GOT3 (cell line): ENCODE data around the gene IFI27L2.
"Not testable (repeated sequence)": the region's sequence is repeated elsewhere in the genome, so short reads cannot be mapped to it uniquely, and the experiment has no call there.

Experiments
- DNase-seq: peaks from one replicate; lab custom pipeline; 2025; ENCODE audit warnings: mixed read lengths; lab: John Stamatoyannopoulos, UW

IFI27L2 gene, protein sequence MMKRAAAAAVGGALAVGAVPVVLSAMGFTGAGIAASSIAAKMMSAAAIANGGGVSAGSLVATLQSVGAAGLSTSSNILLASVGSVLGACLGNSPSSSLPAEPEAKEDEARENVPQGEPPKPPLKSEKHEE

DNA sequence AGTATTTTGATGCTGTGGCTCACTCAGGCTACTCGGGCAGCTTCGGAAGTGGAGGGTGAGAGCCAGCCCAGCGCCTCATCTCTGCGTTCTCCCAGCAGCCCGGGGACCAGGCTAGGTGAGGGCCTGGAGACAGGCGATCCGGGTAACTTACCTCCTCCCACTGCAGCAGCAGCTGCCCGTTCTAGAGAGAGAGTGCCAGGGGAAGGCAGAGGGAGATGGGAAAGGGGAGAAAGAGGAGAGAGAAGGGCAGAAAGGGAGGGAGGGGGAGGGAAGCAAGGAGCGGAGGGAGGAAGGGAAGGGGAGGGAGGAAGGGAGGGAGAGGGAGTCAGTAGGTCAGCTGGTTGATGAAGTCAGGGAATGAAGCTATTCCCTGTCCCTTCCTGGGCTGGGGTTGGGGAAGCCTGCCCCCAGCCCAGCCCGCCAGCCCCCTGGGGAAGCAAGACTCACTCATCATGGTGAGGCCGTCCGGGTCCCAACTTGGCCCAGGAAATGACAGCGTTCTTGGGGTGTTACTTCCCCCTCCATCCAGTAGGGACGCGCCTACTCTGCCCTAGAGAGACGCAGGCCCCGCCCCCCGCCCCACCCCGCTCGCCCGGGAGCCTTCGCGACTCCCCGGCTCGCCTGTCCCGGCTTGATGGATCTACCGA lies at the start of gene IFI27L2:
Gene IFI27L2 (minus strand): TSS at position 494 of the 647 bp plus-strand sequence. CDS start 40 bp downstream, at position 454.
- peak; percentile 2 for DNase-seq

DNA sequence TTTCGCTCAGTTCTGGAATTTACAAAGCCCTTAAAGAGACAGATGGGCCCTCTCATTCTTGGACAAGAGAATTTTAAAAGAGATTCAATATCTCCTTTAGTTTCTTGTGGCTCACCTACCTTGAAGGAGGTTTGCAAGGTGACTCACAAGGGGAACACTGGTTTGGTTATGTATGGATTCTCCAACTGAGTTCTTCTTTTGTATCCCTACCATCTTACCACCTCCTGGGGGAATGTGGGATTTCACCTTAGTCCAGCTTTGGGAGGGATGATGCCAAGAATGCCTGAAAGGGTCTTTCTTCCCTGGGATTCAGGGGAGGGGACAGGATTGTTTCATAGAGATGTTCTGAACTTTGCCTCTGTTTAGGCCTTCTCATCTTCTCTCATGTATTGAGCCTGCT lies 48.4 kb upstream of the IFI27L2 start:
- no peak for DNase-seq

DNA sequence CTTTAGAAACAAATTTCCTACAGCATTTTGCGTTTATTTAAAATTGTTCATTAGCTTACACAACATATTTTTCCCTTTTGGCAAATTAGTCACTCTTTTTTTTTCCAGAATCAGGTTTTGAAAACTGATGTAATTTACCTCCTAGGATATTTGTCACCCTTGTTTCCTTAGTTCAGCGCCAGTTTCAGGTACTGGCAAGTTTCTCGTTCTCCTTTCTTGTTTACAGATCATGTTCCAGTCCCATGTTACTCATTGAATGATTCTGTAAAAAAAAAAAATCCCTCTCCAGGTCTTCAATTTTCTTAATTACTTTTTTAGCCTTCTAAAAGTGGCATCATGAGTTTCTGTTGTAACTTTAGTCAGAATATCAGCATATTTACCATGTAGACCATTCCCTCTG lies 47.4 kb upstream of the IFI27L2 start:
- no peak for DNase-seq

DNA sequence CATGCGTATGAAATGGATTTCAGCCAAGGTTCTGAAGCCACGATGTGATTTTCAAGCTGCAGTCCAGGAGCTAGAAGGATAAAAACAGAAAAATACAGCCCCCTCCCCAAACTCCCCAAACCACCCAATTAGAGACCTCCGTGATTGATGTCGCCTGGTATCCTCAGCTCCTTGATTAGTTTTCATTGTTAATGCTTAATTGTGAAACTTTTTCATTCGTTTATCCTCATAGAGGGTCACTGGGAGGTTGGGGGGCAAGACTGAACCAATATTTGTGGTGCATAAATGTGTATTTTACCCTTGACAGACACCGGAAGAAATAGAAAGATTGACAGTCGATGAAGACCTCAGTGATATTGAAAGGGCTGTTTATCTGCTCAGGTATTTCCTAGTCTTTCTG lies 46.3 kb upstream of the IFI27L2 start:
- DNase-seq = no peak

DNA sequence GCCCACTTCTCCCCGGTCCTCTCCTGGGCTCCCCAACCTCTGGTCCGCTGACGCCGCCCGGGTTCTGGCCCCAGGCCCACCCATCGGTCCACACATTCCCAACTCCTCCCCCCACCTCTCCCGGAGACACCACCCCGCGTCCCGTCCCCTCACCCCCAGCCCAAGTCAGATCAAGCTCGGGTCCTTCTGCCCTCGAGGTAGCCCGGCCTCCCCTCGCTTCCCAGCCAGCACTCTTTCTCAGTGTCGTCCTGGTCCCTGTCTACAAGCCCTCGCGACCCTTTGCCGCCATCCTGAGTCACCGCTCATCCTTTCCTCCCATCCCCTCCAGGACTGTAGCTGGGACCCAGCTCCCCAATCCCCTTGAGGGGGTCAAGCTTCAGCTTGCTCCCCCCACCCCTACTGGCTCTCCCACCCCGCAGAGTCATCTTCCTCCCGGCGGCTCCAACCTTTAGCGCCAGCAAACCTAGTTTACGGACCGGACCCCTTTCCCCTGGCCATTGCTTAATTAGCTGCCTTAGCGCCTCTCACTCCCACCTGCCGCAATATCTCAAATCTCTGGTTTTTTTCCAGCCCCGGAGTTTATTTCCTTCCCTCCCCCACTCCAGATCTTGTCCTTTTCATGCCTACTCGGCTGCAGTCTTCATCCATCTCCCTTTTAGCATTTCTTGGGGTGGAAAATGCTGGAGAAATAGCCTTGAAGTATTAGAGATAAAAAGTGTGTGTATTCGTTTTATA lies 45.8 kb upstream of the IFI27L2 start:
- DNase-seq = no peak

DNA sequence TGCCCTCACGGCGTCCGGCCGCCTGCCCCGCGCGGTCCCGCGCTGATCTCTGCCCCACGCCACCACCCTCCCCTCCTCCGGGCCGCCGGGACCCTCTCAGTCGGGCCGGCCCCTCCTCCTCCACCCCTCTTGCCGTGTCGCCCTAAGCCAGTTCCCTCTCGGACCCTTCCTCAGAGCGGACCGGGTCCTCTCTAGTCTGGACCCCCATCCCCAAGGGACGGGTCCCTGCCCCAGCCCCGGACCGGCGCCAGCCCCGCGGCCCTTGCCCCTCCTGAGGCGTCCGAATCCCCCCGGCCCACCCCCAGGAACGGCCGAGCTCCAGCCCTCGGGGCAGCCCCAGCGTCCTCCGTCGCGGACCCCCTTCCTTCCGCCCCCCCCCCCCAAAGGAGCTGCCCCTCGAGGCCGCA lies 45.2 kb upstream of the IFI27L2 start:
- DNase-seq = no peak

DNA sequence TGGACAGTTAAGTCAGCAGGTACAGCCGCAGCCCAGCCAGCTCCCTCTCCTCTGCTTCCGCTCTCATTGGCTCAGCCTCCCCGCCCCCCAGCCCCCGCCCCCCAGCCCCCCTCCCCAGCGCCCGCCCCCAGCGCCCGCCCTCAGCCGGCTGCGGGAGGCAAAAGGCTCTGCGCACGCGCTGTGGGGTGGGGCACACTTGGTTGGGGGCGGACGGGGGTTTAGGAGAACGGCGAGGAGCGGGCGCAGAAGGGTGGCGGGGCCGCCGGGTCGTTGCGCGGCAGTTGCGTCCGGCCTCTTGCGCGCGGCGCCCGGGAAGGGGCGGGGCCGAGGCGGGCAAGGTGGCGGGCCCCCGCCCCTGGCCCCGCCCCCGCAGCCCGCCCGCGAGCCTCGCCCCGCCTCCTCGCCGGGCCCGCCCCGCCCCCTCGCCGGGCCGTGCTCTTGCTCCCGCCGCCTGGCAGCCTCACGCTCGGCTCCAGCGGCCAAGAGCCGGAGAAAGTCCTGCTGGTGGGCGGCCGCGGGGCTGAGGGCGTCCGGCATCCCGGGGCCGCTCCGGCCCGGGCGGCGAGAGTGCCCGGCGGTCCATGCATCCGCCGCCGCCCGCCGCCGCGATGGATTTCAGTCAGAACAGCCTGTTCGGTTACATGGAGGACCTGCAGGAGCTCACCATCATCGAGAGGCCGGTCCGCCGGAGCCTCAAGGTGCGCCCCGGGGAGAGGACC lies 44.6 kb upstream of the IFI27L2 start, which contains the start of gene PPP4R4:
Gene PPP4R4 (plus strand): TSS at position 438 of the 719 bp plus-strand sequence. CDS start 144 bp downstream, at position 582.
- DNase-seq = peak; percentile 58

DNA sequence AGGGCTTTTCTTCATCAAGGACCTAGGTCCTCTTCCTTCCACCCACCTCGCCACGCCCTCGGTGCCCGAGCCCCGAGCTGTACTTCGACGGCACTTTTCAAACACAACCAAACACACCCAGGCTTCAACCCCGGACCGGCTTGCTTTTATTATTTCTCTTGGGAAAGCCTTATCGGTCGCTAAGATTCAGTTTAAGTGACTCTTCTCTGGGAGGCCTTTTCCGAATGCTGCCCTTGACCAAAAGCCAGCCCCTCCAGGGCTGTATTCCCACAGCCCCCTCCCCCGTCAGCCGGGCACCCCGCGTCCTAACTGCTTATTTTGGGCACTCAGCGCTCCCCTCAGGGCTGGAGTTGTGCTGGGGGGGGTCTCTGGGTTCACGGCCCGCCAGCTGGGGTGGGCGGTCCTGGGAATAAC lies 44.1 kb upstream of the IFI27L2 start:
- no peak for DNase-seq

DNA sequence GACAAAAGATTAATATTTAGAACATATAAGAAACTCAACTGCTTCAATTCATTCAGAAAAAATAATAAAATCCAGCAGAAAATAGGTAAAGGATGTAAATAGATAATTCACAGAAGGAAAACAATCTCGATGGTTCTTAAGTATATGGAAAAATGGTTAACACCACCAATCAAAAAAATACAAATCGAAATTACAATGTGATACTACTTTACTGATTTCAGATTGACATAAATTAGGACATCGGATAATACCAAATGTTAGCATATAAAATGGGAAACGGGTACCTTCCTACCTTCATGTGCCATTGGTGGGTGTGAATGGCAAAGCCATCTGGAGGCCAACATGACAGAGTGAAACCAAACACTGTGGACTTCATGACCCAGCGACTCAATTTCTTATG lies 43.1 kb upstream of the IFI27L2 start:
- no peak for DNase-seq

DNA sequence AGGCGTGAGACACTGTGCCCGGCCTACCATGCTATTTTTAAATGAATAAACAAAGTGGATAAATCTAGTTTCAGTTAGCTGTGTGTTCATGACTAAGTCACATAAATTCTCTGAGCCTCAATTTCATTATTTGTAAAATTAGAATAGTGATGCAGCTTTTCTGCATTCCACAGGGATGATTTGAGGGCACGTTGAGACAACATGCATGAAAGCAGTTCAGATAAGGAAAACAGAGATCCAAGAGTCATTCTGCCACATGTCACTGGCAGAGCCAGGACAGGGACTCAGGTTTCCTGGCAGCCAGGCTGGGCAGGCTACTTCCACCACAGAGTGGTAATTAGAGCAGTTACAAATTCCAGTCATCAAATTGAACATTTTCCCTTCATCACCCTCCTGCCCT lies 41.8 kb upstream of the IFI27L2 start:
- DNase-seq = no peak

DNA sequence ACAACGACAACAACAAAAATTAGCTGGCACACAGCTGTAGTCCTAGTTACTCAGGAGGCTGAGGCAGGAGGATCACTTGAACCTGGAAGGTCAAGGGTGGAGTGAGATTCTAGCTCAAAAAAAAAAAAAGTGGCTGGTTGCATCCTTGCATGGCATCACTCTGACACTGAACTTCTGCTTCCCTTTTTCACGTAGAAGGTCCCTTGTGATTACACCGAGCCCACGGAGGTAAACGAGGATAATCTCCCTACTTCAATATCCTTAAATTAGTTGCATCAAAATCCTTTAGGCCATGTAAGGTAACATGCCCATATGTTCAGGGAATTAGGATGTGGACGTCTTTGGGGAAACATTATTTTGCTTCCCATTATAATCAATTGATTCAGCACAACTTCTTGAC lies 40.7 kb upstream of the IFI27L2 start:
- no peak for DNase-seq

DNA sequence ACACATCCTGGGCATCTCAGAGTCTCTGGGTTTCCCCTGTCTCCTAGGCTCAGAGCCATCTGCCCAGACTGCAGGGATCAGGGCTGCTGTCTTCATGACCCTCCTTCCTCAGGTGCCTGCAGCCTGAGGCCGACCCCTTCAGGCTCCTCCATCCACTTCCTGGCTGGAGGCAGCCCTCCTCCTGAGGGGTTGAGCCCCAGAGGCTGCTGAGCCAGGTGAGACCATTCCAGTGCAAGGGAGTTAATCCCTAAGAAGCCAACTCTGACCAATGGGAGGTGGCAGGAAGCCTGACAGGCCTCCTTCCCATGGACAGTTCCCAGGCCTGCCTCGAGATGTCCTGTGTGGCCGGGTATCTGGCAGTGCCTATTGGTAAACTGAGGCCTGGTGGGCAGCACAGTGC lies 36.3 kb upstream of the IFI27L2 start:
- no peak for DNase-seq

DNA sequence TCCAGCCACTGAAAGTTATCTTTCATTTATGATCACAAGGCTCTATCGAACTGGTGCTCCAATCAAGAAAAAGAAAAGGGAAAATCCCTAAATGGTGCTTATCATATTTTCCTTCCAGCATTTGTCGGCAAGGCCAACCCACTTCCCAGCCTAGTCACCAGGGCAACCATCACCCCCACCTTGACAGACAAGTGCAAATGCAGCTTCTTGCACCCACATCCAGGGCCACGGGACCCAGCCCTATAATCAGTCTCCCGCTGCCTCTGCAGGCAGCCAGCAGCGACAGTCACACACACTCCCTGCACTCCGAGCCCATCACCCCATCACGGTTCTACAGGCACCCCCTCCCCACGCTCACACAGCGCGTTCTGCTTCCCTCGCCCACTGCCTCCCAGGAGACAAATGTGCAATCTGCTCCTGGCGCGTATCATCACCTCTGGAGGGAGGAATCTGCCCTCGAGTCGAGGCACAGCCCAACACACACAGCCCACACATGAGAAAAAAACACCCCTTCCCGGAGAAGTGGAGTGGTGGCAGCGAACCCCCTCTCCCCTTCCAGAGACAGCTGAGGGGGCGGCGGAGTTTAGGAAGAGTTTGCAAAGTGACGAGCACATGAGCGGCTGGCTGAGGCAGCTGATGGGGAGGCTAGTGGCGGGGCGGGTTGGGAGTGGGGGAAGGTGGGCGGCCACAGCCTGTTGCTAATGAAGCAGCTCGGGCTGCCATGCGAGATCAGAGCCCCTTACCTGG lies 35.5 kb upstream of the IFI27L2 start:
- DNase-seq = no peak

DNA sequence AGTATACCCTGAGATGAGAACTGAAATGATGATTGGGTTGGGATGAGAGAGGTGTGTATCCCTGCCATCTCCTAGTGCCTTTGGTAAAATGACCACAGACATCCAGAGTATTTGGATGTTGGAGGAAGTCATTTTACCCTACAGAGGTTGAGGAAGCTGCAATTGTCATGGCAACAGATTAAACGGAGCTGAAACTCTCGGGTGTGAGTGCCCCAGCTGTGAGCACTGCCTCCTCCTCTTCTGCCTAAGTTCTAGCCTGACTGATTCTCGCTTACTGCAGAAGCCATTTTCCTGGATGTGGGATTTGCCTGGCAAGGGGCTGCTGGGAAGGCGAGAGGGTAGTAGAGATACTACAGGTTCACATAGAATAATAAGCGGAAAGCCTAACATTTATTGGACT lies 34.4 kb upstream of the IFI27L2 start:
- no peak for DNase-seq

DNA sequence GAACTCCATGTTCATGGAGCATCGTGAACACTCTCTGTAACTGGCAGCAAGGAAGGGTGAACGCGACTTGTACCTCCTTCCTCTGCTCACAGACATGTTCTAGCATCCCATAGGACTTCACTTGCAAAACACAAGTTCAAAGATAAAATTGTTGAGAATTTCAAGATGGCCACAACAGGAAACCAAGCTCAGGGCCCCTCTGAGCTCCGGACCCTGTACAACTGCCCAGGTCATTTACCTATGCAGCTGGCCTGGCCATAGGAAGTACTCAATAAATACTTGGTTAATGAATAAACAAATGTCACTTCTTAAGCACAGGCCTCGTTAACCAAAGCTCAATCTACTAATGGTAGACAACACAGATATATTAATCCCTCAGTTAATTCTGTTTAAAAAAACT lies 33.1 kb upstream of the IFI27L2 start:
- DNase-seq = no peak

DNA sequence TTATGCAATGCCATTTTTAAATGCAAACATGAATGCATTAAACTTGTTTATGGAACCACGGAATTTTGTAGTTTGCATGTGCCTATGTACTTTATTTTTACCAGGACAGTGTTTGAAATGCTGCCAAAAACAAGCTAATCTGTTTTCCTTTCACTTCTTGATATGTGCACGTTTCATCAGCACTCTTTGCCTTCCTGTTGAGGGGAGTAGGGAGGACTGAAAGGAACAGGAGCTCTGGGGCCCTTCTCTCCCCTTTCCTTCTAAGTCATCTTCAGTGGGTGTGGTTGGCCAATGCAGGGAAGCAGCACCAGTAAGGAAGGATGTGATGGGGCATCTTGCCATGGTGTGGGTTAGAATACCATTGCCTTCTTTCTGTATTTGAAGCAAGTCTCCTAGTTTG lies 32.6 kb upstream of the IFI27L2 start:
- DNase-seq = no peak

DNA sequence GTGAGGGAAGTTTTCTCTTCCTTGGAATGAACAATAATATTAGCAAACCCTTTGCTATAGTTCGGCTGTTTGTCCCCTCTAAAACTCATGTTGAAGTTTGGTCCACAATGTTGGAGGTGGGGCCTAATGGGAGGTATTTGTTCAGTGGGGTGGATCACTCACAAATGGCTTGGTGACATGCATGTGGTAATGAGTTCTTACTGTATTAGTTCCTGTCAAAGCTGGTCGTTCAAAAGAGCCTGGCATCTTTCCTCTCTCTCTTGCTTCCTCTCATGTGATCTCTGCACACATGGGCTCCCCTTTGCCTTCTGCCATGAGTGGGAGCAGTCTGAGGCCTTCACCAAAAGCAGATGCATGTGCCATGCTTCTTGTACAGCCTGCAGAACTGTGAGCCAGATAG lies 31.7 kb upstream of the IFI27L2 start:
- DNase-seq = no peak

DNA sequence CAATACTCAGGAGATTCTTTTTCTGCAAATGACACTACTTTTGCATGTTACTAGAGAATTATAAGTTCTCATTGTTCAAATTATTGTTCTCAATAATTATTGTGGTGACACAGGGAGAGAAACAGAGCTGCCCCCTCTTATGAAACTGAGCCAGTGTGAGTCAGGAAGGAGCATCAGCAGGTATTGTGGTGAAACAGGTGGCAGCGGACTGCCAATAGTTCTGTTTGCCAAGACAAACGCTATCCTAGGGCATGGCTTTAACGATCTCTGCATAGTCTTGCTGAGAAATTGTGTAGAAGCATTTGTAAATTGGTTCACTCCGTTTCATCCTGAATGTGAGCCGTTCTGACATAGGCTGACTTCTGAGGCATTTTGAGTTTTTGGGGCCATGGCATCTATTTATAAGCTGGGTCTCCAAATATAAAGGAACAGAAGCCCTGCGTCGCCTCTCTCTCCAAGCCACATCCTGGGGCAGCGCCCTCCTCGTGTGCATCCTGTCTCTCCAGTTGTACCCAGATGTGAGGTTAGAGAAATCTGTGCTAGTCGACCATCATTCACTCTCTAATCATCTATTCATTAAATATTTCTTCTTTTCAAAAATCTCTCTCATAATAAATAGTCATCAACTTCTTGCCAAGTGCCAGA lies 29.0 kb upstream of the IFI27L2 start:
- no peak for DNase-seq

DNA sequence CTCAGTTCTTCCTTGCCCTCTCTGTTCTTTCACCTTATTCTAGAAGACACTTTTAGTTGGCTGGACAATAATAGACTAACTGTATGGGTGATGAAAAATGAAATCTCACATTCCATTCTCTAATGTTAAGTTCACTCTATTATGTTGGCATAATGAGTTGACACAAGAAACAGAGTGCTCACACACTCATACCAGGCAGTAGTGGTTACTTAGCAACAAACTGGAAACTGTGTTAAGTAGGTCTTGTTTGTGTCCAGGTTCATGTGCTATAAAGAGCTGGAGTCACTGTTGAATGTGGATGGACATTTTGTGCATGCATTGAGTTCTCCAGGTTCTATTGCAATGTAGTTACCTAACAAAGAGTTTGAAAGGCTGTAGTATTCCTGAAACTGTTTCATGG lies 27.8 kb upstream of the IFI27L2 start:
- no peak for DNase-seq

DNA sequence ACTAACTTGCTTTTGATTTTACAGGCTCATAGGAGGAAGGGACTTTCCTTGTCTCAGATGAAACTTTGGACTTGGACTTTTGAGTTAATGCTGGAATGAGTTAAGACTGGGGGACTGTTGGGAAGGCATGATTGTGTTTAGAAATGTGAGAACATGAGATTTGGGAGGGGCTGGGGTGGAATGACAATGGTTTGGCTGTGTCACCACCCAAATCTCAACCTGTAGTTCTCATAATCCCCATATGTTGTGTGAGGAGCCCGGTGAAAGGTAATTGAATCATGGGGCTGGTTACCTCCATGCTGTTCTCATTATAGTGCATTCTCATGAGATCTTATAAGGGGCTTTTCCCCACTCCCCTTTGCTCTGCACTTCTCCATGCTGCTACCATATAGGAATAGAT lies 26.7 kb upstream of the IFI27L2 start:
- DNase-seq = not testable (repeated sequence)

DNA sequence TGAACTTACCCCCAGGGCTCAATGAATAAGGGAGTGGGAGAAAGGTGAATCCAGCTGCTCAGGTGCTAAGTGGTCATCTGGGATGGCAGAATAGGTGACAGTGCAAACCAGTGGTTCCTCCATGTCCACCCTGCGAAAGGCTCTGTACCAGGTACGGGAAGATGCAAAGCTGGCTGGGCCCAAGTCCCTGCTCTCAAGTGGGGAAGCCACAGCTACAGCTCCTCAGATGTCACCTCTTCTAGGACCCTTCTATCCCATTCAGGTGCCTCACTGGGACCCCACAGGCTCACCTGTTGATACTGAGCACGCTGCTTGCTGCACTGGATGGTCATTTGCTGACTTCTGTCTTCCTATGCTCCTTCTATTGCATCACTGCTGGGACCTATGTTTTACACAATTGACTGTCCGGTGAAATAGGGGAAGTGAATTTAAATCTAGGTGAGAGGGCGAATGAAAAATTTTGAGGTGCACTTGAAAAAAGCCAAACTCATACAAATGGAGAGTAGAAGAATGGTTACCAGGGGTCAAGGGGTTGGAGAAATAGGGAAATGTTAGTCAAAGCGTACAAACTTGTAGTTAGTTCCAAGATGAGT lies 24.4 kb upstream of the IFI27L2 start:
- DNase-seq = no peak
